GM21360 (cell line): ENCODE results near the gene ACSS3.
"Not testable (repeated sequence)": the region's sequence is repeated elsewhere in the genome, so short reads cannot be mapped to it uniquely, and the experiment has no call there.

ENCODE experiments used
- ATAC-seq: cut with Tn5 transposase; IDR thresholded peaks from one replicate; pipeline ENCODE4 v1.9.1; 2021; ENCODE audit warnings: mild to moderate bottlenecking, moderate library complexity; ENCODE audit not compliant: unreplicated experiment

The ACSS3 gene, protein sequence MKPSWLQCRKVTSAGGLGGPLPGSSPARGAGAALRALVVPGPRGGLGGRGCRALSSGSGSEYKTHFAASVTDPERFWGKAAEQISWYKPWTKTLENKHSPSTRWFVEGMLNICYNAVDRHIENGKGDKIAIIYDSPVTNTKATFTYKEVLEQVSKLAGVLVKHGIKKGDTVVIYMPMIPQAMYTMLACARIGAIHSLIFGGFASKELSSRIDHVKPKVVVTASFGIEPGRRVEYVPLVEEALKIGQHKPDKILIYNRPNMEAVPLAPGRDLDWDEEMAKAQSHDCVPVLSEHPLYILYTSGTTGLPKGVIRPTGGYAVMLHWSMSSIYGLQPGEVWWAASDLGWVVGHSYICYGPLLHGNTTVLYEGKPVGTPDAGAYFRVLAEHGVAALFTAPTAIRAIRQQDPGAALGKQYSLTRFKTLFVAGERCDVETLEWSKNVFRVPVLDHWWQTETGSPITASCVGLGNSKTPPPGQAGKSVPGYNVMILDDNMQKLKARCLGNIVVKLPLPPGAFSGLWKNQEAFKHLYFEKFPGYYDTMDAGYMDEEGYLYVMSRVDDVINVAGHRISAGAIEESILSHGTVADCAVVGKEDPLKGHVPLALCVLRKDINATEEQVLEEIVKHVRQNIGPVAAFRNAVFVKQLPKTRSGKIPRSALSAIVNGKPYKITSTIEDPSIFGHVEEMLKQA

DNA sequence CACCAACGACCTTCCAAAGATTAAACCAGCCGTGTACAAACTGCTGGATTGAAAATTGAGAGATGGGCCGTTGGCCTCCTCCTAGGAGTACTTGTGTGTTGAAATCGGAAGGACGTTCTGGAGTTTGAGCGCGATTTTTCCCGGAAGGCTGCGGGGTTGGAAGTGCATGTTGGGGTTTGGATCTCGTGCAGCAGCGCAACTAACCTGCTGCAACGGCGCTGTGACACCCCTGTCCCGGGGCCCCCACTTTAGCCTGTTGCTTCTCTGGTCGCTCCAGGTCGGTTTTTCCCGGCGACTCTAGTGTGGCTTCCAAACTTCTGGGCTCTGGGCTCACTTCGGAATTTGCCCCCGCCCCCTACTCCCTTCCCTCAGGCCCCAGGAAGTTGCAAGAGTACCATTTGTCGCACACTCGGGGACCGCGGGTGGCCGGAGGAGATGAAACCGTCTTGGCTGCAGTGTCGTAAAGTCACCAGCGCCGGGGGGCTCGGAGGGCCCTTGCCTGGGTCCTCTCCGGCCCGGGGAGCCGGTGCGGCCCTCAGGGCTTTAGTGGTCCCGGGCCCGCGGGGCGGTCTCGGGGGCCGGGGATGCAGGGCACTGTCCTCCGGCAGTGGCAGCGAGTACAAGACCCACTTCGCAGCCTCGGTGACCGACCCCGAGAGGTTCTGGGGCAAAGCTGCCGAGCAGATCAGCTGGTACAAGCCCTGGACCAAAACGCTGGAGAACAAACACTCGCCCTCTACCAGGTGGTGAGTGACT is at the start of gene ACSS3:
Gene ACSS3 (plus strand): TSS at position 394 of the 756 bp plus-strand sequence. CDS start 42 bp downstream, at position 436.
- ATAC-seq: no peak

DNA sequence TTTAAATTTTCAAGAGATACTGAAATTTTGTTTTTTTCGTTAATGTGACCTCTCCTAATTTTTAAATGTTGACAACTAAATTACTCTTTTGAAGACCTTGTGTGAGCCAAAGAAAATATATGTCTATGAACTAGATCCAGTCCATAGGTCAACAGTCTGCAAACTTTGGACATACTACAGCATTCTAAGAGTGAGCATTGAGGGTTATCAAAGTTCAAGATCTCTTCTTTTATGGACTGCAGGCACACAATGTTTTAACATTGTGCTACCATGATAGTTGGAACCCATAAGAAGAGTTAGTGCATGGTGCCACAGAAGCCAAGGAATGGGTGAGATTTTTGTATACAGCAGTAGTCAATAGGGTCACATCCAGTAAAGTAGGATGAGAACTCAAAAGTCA is 43.0 kb upstream of the ACSS3 start:
- ATAC-seq: no peak

DNA sequence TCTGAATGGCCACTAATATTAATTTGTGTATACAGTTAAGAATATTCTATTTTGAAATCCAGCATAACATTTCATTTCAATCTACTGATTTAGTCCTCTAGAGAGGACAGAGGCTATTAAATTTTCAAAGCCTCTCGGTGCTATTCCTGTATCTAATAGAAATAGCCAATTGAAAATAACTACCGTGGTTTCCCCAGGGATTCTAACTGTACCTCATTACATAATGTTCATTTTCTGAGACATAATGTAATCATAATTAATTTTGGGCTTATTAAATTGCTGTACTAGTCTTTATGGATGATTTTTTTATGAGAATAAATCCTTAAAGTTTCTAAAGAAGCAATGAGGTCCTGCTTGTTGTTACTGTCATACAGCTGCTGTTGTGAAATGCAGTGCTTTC is 38.6 kb upstream of the ACSS3 start:
- no peak for ATAC-seq

DNA sequence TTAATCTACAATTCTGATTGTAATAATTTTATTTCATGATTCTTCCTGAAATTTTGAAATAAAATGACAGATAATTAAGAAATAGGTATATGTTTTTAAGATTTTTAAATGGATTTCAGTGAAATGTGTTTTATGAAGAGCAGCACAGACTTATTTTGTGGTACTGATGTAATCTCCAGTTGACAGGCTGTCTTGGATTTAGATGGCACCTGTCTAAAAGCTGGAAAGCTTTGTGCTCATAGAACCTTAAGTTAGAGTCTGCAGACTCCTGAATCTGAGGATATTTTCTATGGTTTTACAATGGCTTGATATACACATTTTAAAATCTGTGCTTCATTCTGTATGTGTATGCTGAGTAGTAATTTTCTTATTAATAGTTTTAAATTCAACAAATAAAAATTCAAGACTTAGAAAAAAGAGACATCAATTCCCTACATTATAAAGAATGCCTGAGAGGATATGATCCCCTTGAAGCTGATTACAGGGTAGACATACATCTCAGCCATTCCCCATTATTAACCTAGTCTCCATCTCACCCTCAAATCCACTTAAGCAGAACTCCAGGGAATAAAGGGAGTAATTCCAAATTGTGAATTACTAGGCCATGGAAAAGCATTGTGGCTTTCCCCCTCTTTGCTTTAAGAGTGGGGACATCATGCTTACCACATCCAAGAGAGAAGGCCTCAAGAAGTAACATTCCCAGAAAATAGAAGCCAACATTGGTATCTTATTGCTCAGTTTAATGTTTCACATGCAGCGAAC is 33.7 kb upstream of the ACSS3 start:
- no peak for ATAC-seq

DNA sequence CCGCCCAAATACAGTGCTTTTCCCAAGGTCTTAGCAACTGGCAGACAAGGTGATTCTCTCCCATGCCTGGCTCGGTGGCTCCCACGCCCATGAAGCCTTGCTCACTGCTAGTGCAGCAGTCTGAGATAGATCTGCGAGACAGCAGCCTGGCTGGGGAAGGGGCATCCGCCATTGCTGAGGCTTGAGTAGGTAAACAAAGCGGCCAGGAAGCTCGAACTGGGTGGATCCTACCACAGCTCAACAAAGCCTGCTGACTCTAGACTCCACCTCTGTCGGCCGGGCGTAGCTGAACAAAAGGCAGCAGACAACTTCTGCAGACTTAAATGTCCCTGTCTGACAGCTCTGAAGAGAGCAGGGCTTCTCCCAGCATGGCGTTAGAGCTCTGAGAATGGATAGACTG is 12.9 kb upstream of the ACSS3 start:
- not testable (repeated sequence) for ATAC-seq

DNA sequence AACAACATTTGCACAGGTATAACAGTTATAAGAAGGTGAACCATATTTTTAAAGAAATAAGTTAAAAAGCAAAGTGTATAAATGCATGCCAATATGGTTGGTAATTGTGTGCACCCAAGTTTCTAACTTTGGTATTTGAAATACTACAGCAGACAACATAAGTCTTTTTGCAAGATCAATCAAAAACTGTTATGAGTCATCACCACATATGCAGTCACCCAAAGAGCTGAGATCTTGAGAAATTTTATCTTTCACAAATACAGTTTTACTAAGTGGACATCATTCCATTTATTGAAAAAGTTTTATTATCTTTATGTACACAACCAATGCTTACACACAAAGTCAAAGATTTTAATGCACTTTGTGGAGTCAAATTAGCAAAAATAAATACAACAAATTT is 7.0 kb upstream of the ACSS3 start:
- ATAC-seq: no peak

DNA sequence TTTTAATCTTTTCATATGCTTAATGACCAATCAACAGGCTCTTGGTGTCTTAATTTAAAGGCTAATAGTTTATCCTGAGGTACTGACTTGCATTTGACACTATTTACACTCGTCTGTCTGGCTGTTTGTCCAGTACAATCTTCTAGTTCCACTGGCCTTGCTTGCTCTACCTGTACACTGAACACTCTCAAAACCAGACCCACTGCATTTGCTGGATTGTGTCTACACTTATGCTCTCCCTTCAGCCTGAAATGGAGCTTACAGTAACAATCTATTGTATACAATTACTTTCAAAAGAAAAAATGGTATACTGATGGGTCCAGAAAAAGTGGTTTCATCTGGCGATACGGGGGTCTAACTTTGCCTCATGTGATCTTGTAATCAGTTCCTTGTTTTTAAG is 2.3 kb upstream of the ACSS3 start:
- no peak for ATAC-seq

DNA sequence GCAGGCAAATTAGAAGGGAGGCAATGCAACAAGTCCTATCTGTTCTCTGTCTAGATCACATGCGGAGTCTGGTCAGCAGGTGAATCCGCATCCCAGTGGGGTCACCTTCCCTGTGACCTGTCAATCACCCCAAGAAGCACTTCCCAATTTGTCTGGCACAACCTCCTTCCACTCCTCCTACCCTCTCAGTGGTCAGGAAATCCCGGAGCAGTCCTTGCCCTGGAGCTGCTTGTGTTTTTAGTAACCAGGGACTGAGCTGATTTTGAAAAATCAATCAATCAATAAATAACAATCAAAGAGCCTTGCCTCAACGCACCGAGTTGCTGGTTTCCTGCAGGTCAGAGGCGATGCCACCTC is 572 bp upstream of the ACSS3 start:
- ATAC-seq: no peak

DNA sequence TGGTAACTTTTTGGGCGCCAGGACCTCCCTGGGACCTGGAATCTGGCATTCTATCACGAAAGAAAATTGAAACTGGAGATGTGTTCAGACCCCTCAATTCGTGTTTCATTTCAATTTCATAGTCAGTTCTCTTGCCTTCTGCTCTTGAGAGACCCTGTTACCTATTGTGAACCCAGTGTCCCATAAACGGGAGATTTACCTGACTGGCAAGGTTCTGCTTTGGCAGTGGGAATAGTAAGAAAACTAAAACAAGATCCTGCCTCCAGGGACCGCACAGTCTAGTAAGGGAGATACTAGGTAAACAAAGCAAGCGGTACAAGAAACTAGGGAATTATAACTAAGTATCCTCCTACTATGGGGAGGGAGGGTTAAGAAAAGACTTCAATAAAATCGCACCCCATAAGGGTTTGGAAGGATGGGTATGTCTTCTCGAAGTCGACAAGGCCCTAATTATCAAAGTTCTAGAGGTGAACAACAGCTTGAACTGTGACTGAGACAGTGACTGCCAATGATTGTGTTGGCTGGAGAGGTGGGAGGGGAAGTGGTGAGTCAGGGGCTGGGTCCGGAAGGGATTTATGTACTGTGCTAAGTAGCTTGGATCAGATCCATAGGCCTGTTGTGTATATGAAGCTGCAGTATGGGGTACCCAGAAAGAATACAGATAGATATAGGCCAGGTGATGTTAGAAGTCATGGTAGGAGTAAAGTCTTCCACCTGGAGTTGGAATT is 754 bp downstream of the ACSS3 start:
- ATAC-seq: no peak

DNA sequence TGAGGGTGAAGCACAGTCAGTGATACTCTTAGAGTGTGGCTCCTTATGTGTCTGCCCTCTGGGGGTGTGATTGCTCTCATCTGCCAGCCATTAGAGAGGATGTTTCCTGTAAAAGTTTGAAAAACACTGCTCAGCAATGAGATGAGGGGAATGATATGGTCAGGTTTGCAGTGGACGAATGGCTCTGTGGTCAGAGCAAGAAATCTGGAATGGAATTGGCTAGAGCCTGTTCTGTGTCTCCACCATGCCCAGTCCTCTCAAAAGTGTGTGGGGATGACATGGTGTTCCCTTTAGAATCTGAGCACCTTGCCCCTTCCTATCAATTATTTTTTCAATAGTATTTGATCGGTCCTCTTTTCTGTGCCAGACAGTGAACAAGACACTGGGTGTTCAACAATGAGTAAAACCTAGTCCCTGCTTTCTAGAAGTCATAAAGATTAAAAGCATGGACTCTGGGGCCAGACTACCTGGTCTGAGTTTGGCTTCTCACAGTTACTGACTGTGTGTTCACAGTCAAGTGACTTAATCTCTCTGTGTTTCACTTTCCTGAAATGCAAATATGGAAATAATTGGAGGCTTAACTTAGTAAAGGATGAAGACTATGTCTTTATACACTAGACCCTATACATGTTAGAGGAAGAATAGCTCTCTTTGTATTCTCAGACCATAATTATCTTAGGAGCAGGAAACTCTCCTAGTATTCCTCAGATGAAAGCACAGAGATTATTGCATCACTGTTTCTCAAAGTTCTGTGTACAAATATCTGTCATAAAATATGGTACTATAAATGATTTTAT is 1.6 kb downstream of the ACSS3 start:
- no peak for ATAC-seq

DNA sequence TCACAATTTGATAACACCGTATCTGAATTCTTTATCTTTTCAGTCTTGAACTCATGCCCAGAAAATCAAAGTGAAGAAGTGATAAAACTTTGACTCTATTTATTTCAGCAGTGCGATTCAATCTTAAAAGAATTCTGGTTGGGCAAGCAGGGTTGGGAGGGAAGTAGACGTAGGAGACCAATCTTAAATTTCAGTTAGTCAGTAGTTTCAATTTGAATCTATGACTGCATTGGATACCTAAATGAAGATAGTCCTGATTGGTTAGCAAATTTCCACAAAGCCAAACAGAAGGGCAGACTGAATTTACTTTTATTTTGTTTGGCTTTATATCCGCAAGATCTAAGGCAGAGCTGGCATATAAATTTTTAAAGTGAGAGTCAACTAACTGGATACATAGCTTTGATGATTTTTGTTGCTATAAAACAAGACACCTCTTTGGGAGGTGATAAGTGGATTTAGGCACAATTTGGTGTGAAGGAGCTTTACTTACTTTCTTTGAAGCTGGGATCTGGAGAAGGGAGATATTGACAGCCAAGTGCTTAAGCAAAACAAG is 2.6 kb downstream of the ACSS3 start:
- ATAC-seq: no peak

DNA sequence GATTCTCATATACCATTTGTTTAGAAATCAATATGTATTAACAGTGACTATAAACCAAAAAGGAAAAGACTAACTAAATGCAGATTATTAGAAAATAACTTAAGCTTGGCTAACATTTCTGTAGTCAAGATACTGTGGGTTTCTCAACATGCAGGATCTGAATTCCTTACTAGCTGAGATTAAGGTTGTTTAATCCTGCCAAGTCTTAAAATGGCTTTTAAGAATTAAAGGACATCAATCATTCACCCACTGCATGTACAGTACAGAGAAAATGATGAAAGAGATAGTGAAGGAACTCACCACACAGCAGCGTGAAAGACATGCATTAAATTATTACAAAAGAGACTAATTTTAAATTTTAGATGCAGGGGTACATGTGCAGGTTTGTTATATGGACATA is 3.8 kb downstream of the ACSS3 start:
- ATAC-seq: no peak

DNA sequence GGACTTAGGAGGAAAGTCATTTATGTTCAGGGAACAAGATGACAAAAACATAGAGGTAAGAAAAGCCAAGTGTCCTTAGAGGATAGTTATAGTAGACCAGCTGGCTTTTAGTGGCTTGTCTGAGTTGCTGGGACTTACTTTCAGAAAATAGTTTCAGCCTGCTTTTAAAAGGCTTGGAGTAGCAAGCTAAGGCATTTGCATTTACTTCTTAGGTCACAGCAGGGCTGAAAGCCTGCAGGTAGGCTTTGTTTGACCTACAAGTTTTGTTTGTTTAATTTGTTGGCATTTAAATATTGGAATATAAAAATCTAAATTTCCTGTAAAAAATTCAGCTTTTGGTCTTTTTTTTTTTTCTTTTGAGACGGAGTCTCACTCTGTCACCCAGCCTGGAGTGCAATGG is 5.1 kb downstream of the ACSS3 start:
- ATAC-seq: no peak

DNA sequence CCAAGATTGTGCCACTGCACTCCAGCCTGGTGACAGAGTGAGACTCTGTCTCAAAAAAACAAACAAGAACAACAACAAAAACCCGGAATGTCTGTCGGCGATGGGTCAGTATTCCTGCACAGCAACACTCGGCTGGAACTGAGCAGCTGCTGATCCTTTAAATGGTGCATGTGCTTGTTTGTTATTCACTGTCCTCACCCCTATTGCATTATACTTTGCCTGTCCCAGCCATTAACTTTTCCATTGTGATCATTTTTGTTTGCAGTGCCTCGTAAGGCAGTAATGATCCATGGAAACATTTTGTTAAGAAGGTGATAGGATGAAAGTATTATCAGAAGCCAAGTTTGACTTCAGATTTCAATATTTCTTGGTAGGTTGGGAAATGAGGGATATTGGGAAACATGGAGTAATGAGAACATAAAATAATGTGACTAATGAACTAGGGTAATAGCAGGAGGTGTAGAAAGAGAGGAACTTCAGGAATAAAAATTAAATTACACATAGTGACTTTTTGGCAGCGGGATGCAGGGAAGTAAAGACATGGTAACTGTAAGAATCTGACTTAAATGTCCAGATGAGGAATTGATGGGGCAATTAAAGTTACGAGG is 6.1 kb downstream of the ACSS3 start:
- no peak for ATAC-seq

DNA sequence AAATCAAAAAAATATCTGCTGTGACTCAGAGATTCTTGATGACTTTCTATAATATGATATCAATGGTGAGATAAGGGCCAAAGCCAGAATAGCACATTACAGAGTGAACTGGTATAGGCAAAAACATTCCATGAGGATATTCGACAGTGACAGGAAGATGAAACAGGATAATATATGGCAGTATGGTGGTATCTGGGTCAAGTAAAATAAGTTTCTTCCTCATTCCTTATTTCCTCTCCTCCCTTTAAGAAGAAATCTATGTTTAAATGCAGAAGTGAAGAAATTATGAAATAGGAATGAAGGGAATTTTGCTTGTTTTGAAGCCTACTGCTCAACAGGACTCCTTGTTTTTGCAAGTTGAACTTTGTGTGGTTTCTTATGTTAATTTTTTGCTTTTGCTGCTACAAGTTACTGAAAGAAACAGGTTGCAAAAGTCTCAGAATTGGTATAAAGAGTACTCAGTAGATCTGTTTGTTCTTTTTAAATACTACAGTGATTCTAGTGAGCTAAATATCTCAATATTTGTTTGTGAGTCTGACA is 7.0 kb downstream of the ACSS3 start:
- ATAC-seq: no peak

DNA sequence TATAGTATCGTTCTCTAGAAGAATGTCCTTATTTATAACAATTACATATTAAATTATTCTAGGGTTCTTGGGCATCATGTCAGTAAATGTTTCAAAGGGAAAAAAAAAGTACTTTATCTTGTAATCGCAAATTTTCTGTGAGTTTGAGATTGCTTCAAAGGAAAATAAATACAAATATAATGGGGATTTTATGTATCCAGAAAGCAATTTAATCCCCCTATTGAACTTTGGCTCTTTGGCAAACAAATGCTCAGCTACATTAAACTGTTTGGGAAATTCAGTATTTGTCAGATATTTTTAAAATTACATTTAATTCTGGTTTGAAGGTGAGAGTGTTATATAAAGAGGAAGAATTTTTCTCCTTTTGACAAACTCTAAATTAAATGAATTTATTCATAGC is 8.0 kb downstream of the ACSS3 start:
- ATAC-seq: no peak

DNA sequence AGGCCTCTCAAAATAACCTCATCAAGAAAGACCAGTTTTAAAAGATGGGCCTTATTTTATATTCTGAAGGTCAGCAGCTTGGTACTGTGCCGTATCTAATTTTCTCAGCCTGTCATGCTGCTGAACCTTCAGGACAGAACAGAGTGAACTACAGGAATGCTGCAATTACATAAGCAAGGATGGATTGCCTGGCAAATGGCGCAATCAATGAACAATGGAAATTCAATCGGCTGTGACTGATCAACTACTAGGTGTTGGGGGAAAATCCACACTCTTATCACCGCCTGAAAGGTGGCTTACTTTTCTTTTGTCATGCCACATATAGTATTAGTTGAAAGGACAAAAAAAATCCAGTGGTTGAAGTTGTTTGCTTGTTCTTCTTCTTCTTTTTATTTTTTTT is 8.5 kb downstream of the ACSS3 start:
- no peak for ATAC-seq

DNA sequence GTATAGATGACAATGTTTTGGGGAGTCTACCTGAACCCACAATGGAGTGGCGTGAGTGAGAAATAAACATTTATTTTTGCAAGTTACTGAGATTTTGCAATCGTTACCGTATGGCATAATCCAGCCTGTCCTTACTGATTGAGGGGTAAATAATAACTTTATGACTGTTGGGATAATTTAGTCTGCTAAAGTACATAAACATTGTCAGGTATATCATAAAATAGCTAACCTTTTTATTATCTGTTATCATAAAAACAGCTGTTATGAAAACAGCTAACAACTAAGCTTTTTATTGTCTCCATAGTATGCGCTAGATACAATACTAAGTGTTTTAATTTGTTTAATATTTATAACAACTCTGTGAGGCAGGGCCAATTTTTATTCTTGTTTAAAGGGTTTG is 10.3 kb downstream of the ACSS3 start:
- ATAC-seq: no peak

DNA sequence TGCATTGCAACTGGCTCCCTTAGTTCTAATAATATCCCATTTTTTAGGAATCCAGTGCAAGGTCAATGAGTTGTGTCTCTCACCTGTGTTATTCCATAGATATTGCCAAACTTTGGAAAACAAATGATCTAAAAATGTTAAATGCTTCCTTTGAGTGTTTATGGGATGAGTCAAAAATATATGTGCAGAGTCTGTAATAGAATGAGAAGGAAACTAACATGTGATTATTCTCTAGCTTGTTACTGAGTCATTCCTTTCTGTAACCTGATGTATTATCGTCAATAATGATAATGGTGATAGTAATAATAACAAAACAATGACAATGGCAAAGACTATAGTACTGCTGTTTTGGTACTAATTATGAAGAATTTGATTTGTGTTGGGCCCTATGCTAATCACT is 11.5 kb downstream of the ACSS3 start:
- no peak for ATAC-seq
